GM18520 (cell line): ENCODE measurements around the gene PRMT9.

Experiments used
- ATAC-seq: cut with Tn5 transposase; IDR thresholded peaks from one replicate; pipeline ENCODE4 v1.9.1; 2021; ENCODE audit not compliant: unreplicated experiment

Gene PRMT9

DNA sequence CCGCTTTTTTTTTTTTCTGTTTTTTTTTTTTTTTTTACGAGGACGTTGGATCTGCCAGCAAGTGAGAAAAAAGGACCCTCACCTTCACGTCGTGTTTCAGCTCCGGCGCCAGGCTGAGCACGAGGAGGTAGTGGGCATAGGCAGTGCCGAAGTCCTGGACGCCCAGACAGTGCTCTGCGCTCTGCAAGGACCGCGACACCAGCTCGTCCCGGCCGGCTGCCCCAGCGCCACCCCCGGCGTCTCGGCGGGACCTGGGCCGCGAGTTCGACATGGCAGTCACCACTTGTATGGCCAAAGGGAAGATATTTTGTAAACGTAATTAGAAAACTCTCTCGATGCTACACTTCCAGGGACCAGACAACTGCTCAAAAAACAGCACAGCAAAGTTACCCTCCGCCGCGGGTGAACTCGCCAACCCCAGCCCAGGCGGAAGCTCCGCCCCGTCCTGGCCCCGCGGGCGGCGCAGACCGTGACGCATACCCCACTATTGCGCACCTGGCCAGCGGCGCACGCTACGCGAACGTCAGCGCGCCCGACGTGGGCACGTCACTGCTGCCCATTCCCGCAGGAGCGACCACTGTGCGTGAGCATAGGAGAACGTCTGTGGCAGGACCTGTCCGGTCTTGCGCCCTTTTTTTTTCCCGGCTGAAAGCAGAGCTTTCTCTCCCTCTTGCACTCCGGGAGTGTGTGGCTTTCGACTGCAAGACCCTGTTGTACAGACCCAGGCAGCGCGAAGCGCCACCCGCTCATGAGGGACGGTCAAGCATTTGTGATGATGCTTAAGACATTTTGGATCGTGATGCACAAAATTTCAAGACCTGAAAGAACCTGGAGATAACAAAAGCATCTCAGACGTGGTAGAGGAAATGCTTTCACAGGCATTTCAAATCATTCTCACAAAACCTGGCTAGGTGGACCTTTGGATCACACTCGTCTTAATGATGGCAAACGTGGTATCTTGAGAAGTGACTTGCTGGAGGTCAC, at the start of gene PRMT9:
Gene PRMT9, minus strand, starts transcription at position 447 of the 984 bp plus-strand sequence. Its CDS starts 176 bp downstream, at position 271.
- peak; percentile 100 for ATAC-seq

DNA sequence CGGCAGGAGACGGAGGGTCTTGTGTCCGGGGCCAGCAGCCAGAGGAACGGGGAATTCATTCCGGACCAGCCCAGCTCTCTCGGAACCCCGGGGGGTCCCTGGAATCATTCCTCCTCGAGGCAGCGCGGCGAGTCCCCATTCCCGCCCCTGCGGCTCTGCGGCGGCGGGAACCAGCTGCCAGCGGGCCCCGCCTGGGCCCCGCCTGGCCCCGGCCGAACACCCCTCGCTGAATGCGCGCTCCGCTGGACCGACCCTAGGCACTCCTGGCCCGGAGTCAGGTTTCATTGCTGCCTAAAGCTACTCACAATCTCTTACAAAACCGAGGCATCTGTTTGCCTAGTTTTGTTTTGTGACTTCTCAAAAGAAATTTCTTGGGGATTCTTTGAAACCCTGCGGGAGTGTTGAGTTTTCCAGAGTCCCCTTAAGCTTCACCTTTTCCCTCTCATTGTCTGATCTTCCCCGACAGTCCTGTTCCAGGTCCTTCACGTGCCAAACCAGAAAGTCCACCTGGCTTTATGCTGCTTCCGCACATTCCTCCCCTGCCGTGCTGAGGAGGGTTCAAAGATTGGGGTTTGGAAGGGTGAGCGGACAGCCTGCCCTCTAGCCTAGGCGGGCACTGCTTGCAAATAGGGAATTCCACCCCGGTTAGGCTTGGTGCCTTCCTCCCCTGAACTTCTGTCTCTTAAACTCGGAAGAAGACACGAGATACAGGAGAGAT, 48.7 kb upstream of the PRMT9 start:
- no peak for ATAC-seq

DNA sequence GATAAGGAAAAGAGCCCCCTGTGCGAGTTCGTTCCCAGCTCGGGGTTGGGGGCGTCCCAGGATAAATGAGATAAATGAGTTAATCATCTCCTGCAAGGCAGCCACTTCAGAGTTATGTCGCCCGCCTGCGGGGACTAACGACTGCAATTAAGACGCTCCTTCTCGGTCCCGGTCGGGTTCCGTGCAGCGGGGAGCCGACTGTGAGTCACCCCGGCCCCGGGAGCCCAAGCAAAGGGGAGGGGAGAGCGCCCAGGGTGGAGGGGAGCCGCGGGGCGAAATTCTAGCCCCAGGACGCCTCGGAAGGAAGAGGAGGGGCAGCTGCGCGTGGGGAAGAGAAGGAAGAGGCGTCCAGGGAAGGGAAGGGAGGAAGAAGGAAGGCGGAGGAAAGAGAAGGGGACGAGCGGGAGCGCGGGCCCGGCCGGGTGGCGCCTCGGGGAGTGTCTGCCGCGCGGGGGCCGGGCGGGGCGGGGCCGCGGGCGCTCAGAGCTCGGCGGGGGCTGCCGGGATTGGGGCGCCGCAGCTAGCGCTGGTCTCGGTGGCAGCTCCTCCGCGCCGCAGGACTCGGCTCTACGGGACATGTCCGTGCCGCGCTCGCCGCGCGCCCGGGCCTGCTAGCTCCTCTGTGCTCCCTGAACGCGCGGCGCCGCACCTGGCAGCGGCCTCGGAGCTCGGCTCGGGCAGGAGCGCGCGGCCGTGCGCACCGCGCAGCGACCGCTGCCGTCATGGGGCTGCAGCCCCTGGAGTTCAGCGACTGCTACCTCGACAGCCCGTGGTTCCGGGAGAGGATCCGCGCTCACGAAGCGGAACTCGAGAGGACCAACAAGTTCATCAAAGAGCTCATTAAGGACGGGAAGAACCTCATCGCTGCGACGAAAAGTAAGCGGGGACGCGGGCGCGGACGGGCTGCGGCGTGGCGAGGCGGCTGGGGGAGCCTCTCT, 47.9 kb upstream of the PRMT9 start, which contains the start of gene ARHGAP10:
Gene ARHGAP10, plus strand, starts transcription at position 509 of the 938 bp plus-strand sequence. Its CDS starts 214 bp downstream, at position 723.
- peak; percentile 41 for ATAC-seq

DNA sequence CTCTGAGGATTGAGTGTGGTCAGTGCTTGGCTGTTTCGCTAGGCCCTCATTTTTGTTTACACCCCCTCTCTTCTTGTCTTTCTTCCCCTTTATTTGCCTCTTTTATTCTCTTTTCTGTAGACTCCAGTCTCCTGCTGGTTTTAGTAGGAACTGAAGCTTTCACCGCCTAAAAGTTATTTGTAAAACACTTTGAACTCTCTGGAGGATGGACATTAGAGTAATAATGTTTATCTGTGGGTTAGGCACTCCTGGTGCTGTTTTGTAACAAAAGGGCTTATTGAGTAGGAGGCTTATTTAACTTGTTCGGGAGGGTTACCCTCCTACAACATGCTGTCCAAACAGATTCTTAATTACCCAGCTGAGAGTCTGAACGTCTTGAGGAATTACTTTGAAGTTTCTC, 46.4 kb upstream of the PRMT9 start:
- no peak for ATAC-seq

DNA sequence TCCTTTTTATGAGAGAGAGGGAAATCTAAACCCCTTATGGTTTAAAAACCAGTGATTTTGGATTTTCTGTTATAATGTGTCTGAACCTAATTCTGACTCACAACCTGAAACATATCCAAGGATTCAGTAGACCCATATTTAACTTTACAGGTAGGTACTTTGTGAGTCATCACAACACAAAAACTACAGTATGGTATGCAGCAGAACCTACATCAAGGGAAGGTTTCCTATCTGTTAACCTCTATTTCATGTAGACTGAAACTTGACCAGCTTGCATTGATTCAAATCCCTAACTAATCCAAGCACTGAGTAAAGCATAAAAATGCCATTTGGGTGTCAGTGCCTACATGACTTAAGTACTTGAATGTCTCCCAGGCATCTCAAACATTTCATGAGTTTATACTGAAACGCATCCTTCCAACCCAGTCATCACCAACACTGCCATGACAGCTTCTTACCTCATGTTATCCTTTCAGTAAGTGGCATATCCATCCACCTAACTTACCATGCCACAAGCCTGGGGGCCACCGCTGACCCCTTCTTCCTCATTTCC, 43.6 kb upstream of the PRMT9 start:
- ATAC-seq = no peak

DNA sequence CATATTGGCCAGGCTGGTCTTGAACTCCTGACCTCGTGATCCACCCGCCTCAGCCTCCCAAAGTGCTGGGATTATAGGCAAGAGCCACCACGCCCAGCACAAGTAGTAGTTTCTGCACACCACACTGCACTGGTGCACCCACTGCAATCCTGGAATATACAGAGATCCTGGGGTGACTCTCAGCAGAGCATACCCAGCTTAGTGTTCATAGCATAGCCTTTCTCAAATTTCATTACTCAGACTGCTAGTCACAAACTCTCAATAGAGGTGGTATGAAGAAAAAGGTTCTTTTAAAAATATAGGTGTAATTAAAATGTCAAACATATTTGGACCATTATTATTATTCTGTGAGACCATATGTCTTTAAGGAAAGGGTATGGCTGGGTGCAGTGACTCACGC, 41.7 kb upstream of the PRMT9 start:
- ATAC-seq = no peak

DNA sequence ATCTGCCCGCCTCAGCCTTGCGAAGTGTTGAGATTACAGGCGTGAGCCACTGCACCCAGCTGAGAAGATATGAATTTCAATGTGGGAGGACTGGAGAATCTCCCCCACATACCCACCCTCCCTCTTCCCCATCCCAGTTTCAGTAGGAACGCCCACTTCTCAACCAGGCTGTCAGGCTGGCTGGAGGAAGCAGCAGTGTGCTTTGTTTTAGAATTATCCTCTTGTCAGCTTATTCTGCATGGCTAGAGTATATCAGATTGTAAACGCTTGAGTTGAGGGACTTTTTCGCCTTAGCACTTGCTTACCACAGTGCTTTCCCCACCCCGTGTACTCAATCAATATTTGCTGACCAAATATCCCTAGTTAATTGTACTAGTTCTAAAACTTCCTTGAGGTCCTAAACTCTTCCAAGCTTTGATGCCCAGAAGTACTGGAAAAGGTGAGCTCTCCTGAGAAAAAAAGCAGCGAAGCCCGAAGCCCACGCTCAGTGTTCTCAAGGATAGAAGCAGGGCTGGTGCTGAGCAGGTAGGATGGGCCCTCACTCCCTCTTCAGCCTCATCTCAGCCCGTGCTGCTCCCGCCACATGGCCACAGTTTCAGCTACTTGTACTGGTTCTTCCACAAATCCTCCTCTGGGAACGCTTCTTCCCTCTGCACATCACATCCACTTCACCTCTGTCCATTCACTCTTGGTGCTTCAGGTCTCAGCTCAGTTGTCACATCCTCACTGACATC, 40.7 kb upstream of the PRMT9 start:
- no peak for ATAC-seq

DNA sequence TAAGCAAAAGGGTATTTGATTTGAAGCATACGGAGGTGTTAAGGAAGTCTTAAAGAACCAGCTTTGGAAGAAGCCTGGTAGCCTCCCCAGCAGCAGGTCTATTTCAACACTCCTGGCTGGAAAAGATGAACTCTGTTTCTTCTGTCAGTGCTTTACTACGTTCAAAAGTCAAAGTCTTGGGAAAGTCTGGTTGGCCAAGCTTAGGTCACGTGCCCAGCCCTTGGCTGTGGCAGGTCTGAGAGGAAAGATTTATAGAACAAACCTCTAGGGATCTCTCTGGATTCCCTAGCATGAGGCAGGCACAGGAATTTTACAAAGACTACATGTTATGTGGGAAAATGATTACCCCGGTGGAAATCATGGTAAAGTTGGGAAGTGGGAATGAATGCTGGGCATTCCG, 39.4 kb upstream of the PRMT9 start:
- no peak for ATAC-seq

DNA sequence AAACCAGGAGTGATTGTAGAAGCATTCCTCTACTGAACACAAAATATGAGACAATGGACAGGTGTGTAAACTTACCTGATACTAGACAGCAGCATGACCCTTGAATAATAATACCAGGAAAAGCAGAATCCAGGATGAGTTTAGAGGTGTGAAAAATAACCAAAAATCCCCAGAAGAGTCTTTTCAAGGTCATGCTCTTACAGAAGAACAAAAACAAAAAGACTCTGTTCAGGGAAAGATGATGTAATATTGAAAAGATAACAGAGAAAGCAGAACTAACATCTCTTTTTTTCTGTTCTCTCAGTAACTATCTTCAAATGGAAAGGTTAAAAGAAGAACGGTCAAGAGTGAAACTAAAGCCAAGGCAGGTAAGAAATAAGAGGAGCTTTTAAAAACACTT, 33.9 kb upstream of the PRMT9 start:
- peak; percentile 87 for ATAC-seq

DNA sequence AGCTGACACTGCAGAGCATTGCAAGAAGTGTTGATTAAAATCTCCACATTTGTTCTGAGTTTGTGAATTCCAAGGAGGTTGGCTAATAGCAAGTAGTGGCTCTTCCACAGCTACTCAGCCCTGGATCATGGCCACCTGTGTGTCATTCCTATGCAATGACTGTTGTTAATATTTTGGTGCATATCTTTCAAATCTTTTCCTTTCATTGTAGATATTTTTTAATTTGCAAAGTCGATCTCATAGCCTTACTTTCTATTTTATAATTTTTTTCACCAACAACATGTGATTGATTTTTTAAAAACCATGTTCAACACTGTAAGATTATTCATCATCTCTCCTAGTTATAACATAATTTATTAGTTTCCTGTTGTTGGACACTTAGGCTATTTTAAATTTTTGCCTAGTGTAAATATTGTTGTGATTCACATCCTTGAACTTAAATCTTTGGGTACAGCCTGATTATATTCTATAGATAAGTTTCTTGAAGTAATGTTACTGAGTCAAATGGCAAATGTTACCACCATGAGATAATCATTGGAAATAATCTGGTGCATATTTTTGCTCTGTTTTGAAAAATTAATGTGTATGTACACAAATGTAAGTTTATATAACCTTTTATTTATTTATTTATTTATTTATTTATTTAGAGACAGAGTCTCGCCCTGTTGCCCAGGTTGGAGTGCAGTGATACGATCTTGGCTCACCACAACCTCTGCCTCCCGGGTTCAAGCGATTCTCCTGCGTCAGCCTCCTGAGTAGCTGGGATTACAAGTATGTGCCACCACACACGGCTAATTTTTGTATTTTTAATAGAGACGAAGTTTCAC, 30.8 kb upstream of the PRMT9 start:
- no peak for ATAC-seq

DNA sequence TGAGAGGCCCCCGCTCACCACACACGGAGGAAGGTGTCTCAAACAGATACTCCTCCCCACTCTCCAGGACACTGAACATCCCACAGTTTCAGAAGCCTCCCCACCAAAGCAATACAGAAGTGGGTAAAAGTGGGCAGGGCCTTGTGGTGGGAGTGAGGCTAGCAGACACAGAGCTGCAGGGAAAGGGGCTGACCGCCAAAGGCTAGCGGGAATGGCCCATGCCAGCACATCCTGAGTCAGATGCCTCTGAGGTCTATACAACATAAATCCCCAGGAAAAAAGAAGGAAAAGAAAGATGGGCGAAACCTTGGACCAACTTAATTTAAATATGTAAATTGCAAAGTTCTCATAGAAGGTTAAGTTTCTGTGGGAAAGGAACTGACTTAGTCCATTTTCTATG, 26.0 kb upstream of the PRMT9 start:
- no peak for ATAC-seq

DNA sequence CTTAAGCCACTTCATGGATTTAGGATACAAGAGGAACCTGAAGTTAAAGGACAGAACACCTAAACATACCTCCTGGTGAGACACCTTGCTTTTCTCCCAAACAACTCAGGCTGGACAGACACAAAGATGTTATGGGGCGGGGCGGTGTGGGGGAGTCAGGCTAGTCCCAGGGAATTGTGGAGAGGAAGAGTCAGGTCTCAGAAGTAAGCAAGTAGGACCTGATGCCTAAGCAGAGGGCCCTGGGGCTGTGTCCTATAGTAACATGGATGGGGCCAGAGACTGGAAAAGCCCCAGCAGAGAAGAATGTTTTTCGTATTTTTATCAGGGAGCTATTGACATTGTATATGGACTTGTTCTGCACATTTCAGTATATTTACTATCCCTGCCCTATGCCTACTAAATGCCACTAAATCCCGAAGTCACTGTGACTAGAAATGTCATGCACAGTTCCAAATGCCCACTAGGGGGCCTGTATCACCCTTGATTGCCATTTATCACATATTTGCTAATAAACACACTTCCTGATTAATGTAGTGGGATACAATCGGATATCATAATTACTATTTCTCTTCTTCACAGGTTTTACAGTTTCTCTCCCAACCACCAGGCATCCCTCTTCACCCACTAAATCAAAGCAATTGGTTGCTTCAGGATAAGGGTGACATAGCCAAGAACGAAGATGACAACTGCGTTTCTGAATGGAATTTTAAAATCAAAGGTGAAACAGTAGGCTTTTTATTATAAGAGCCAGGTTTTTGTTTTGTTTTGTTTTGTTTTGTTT, 24.1 kb upstream of the PRMT9 start:
- ATAC-seq = no peak

DNA sequence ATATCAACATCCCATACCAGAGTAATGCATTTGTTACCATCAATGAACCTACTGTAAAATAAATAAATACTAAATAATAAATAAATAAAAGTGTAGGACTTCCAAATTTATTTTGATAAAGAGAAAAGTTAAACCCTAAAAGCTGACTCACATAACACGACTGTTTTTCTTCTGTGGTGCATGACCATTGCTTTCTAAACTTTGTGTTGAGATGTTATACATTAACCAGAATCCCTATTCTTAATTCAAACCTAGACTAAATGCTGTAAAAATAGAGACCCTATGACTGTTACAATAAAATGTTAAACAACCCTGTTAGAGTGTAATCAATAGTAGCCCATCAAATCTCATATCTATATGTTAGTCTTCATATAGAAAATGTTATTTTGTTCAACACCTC, 20.9 kb upstream of the PRMT9 start:
- ATAC-seq = no peak

DNA sequence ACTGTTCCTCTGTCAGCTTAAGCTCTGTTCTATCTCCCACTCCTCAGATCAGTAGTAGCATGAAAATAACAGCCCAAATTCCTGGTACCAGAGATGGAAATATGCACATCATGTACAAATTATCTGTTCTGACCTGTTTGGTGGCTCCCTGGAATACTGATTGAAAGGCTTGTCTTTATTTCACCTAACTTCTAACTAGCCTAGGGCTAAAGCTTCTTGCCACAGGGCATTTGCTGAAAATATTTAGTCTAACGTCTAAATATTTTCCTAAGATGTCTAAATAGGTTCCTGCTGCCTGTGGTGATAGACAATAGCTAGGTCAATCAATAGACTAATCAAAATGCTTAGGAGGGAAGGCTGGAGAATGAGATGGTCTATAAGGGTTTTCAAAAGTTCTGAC, 12.9 kb upstream of the PRMT9 start:
- ATAC-seq = no peak

DNA sequence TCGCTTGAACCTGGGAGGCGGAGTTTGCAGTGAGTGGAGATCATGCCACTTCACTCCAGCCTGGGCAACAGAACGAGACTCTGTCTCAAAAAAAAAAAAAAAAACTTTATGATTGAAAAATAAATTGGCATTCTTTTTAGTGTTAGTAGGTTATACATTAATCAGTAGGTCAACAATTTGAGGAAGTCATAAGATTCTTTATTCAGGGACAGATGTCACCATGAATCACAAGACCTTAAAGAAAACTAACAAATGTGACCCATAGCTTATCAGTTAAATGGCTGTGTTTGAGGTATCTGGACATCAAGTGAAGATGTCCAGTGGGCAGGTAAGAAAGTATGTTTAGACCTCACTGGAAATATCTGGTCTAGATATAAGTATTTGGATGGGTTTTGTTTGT, 9.3 kb upstream of the PRMT9 start:
- no peak for ATAC-seq

DNA sequence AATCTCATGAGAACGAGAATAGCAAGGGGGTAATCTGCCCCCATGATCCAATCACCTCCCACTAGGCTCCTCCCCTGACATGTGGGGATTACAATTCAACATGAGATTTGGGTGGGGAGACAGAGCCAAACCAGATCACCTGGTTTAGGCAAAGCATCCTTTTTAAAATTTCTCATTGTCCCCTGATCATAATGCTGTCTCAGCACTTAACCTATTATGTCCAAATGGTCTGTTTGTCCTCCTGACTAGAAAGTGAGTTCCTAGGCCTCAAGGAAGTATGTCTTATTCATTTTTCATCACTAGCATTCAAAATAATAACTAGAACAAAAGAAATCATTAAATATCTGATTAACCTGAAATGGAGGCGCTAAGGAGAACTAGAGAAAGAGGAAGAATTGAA, 7.9 kb upstream of the PRMT9 start:
- no peak for ATAC-seq

DNA sequence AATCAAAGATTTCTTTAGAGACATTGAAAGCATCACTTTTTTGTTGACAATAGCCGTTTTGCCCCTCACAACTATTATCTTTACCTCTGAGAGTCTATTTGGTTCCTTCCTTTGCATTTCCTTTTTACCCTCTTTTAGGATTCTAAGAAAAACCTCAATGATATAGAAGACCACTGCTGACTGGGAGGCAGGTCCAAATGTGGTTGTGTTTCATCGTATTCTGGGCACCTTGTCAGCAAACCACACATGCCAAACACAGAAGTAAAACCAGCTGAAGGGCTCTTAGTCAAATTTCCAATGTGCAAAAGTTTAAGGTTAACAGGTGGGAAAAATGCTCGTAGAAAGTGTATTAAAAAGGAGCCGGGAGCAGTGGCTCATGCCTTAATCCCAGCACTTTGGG, 5.1 kb upstream of the PRMT9 start:
- ATAC-seq = no peak

DNA sequence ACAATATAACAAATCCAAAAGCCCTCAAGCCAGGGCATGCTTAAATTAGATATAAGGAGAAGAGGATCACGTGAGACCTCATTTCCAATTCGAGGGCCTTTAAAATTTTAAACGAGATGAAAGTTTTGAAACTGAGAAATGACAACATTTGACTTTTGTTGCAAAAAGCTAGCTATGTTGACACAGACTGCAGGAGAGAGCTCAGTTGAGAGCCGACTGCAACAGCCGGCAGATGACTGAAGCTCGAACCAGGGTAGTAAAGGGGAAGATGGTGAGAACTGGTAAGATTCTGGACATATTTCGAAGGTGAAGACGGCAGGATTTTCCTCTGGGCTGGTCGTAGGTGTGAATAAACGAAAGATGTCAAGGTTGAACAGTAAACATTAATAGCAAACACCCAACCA, 773 bp downstream of the PRMT9 start:
- no peak for ATAC-seq
